GM19193 (cell line): Measurements from ENCODE around the gene TCF7L2.

Experiments
- POLR2A ChIP-seq: IDR thresholded peaks from 4 replicates; pipeline ENCODE4 v1.6.1; 2011; ENCODE audit not compliant: insufficient read depth, insufficient read length; ENCODE audit errors: extremely low read depth

The TCF7L2 gene

DNA sequence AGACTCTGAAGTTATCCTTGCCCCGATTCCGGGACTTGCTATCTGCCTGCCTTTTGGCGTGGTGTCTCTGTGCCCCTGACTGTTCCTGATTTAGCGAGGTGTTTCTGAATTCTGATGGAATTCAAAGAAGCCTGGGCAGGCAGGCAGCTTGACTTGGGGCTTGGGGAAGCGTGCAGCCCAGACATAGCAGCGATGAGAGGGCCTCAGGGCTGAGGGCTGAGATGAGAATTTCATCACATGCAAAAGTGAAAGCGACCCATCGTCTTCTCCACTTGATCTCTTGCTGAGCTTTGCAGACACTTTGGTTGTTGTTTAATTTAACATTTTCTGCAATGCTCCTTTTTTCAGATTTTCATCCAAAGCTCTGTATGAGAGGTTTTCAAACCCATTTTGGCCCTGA lies 57.8 kb downstream of the TCF7L2 start:
- no peak for TF ChIP-seq POLR2A

DNA sequence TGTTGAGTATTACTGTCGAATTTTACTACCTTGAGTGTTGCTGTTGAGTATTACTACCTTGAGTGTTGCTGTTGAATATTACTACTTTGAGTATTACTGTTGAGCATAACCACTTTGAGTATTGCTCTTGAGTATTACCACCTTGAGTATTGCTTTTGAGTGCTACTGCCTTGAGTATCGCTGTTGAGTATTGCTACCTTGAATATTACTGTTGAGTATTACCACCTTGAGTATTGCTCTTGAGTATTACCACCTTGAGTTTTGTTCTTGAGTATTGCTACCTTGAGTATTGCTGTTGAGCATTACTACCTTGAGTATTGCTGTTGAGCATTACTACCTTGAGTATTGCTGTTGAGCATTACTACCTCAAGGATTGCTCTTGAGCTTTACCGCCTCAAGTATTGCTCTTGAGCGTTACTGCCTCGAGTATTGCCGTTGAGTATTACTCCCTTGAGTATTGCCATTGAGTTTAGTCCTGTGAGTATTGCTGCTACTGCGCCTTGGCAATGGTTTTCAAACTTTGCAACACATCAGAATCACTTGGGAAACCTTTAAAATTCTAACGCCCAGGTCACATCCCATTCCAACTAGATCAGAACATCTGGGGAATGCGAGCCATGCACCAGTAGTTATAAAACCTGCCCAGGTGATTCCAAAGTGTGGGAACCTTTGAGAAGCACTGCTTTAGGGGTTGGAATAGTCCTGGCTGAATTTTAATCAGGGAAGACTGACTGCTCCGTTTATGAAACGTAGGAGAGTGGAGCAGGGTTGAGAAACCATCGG lies 61.7 kb downstream of the TCF7L2 start:
- no peak for TF ChIP-seq POLR2A

DNA sequence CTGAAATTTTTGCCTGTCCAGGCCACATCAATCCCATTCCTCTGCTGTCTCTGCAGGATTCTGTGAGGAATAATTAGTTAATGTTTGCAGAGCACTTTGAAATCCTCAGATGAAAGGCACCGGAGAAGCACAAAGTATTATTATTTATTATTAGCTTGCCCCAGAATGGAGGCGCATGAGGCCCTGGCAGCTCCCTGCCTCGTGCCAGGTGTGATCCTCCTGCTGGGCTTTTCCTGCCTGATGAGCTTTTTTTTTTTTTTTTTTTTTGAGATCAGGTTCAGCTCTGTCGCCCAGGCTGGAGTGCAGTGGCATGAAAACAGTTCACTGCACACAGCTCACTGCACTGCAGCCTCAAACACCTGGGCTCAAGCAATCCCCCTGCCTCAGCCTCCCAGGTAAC lies 65.2 kb downstream of the TCF7L2 start:
- no peak for TF ChIP-seq POLR2A

DNA sequence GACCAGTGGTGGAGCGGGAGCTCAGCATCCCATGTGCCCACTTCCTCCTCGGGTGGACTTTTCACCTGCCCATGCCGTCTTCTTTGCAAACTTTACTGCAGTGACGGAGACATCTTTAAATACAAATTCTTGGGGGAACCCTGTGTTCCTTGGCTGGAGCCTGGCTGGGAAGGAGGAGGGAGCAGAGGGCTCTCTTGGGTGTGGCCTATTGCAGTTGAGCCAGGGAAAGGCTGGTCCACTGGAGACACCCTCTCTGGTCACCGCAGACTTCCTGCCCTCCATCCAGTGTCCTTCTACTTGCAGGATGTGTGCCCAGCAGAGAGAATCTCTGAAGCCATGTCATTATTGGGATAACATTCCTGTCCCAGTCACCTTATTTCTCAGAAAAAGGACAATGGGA lies 67.3 kb downstream of the TCF7L2 start:
- TF ChIP-seq POLR2A, result no peak

DNA sequence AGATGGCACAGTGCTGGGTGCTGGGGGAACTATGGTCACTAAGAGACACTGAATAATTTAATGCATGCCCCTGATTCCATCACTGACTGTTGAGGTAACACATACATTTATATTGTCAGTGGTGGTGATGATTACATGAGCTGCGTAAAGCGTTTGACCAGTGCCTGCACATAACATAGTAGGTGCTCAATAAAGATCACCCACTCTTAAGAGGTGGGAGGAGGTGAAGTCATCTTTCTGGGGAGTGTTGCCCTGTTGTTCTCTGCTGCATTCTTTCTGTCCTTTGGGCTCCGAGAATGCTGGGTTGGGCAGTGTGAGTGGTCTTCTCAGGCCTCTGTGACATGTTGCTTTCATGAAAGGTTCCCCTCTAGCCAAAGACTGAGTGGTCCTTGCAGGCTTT lies 68.0 kb downstream of the TCF7L2 start:
- TF ChIP-seq POLR2A, result no peak

DNA sequence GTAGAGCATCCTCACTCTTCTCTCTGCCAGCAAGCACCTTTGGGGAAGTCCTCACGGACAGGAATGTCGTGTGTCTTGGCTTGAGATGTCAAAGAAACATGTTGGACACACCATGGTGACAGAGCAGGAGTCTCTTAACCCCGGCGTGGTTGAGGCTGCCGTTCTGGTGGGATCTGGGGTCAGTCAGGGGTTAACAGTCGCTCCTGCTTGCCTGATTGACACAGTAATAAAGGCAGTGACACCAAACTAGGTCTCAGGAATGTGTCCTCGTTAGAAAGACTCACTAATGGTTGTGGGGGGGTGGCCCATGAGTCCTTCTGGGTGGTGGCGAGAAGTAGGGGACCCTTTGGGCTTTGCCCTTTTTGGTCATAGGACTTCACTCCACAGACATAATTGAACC lies 69.0 kb downstream of the TCF7L2 start:
- no peak for TF ChIP-seq POLR2A

DNA sequence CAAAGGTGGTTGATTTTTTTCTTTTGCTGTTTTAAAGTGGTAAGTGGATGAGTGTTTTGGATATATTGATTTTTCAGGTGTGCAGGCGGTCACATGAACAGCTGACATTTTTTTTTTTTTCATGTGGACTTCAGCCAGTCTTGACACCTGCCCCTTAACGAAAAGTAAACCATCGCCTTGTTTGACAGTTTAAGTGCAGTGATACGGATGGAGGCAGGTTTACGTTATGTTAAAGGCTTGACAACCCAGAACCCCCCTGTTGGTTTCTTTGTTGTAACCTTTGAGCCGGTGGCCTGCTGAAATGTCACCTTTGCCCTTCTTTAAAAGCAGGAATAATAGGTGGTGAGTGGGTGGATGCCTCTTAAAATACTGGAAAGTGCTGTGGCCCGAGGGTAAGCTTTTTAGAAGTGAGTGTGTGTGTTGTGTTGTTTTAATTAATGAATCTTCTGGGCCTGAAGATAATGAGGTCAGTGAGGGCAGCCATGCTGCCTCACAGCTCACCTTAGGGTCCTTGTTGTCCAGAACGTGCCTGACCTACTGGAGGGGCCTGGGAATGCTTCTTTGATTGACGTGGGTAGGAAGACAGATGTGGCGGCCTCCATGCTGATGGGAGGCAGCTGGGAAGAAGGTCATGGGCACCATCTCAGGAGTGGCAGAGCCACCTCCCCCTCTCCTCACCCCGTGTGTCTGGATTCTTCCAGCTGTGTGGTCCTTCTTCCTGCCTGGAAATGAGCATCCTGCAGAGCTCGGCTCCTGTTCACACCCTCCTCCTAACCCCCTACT lies 69.8 kb downstream of the TCF7L2 start:
- TF ChIP-seq POLR2A, result no peak

DNA sequence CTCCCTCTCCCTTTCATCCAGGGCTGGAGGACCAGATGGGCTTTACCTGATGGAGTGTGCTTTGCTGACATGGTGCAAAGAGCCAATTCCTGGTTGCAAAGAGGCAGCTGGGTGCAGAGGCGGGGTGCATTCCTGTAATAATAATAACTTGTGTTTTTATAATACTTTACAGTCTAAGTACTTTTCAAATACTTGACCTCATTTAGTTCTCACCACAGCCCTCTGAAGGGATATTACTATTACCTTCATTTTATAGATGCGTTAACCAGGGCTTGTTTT lies 70.4 kb downstream of the TCF7L2 start:
- no peak for TF ChIP-seq POLR2A

DNA sequence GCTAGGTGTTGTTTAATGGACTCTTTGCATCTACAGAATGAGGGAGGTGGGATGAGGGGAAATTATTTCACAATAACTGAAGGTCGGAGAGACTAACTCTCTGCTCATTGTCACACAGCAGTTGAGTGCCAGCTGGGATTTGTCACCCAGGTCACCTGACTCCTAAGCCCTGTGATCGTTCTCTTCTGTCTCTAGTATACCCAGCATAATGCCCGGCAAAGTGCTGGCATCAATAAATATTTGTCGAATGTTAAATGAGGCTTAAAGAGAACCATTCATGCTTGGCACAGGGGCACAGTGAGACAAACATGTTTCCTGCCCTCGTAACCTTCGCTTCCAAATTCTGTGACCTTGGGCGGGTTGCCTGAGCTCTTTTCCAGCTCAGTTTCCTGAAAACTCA lies 70.8 kb downstream of the TCF7L2 start:
- TF ChIP-seq POLR2A, result no peak

DNA sequence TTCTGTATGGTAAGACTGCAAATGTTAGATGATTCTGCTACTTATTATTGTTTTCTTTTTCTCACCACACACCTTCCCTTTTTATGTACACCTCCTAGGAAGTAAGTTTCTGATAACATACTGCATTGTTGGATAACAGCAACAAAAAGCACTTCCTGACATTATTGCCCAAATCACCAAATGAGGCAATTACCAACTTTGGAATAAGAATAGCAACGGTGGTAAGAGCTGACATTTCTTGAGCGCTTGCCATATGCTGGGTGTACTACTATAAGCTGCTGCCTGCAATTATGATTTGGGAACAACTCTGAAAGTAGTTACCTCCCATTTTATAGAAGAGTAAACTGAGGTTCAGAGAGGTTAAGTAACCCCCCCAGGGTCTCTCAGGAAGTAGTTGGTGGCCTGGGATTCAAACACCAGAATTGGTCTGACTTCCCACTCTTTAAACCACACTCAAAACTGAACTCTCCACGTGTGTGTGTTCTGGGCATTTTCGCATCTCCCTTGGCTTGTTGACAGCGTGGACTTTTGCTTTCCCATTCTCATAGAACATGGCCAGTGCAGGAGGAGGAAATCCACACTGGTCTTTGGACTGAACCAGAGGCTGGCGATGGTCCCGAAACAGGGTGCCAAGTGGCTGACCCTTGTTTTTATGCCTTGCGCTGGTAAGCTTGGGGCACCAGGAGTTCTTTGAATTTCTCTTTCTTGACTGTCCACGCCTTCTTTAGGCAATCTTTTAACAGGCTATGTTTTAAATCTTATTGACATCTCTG lies 71.4 kb downstream of the TCF7L2 start:
- no peak for TF ChIP-seq POLR2A

DNA sequence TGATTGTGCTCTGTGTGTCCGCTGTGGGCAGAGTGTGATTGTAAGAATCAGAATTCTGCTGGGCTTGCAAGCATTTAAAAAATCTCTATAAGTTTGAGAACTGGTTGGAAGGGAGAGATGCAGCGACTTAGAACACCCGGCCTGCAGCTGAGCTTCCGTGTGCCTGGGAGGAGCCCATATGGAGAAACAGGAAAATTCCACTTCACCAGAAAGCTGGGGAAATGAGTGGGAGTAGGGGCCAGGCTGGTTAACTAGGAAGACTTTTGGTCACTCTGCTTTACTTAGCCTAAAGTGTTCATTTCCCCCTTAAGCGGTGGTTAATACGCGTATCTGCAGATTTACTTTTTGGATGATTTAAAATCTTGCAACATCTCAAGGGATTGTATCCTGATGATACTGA lies 72.2 kb downstream of the TCF7L2 start:
- no peak for TF ChIP-seq POLR2A

DNA sequence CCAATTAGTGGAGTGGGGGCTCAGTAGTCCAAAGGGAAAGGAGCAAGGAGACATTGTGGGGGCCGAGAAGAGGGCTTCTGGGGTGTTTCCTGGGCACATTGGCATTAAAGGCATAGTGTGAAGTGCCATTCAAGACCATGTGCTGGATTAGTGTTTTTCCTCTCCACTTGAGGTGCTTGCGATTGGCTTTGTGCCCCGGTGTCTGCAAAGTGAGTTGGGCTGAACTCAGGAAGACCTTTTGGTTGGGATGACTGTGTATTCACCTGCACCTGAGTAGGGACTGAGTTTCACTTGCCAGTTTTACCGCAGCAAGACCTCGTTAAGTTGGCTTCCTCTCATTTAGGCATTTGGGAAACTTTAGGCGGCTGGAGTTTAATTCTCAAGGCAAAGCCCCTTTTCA lies 73.0 kb downstream of the TCF7L2 start:
- TF ChIP-seq POLR2A, result no peak

DNA sequence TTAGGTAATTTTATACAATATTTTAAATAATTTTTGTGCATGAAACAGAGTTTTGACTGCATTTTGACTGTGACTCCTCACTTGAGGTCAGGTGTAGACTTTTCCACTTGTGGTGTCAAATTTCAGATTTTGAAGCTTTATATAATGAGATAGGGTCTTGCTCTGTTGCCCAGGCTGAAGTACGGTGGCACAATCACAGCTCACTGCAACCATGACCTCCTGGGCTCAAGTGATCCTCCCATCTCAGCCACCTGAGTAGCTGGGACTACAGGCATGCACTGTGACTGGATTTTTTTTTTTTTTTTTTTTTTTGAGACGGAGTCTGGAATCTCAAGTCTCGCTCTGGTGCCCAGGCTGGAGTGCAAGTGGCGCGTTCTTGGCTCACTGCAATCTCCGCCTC lies 74.9 kb downstream of the TCF7L2 start:
- TF ChIP-seq POLR2A, result no peak

DNA sequence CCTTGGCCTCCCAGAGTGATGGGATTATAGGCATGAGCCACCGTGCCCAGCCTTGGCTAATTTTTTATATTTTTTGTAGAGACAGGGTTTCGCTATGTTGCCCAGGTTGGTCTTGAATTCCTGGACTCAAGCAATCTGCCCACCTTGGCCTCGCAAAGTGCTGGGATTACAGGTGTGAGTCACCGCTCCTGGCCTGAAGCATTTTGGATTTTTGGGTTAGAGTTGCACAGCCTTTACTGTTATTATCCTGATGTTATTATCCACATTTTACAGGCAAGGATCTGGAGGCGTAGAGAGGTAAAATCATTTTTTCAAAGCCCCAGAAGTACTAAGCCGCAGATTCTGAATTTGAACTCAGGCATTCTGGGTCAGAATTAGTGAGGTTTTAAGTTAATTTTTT lies 75.4 kb downstream of the TCF7L2 start:
- TF ChIP-seq POLR2A, result no peak

DNA sequence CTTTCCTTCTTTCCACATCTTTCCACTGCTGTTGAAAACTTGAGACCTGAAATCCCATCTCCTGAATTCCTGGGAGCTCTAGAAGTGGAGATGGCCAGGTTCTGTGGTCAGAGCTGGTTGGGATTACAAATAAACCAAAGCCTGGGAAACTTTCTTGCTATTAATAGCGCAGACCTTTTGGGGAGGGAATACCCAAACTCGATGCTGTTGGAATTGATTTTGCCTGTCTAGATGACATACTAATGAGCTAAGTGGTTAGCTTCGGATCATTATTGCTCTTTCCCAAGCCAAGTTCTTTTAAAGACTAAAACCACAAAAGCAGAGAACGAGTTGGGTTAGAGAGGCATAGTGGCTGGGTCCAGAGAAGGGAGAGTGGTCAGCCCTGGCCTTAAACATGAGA lies 76.6 kb downstream of the TCF7L2 start:
- no peak for TF ChIP-seq POLR2A

DNA sequence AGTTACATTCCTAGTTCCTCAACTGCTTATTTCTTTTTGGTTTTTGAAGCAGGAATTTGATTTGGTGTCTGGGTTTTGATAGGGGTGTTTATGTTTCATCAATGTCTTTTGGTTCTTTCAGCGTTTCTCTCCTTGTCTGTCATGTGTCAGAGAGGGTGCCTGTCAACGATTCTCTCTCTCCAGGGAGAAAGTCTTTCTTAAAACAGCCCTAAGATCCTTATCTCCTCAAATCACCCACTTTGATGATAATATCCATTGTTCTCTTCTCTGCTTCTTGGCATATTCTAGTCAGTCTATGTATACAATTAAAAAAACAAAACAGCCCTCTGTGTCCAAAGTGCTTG lies 77.2 kb downstream of the TCF7L2 start:
- no peak for TF ChIP-seq POLR2A
